Measurements from ENCODE around the gene PRR15L. TPM values are rescaled to one million over a fixed set of nuclear protein-coding genes. Genes with fewer than 3 reads are reported as not detected.

Gene PRR15L
- total RNA-seq, 1 donor from 2014 or later = 47.4 TPM

DNA sequence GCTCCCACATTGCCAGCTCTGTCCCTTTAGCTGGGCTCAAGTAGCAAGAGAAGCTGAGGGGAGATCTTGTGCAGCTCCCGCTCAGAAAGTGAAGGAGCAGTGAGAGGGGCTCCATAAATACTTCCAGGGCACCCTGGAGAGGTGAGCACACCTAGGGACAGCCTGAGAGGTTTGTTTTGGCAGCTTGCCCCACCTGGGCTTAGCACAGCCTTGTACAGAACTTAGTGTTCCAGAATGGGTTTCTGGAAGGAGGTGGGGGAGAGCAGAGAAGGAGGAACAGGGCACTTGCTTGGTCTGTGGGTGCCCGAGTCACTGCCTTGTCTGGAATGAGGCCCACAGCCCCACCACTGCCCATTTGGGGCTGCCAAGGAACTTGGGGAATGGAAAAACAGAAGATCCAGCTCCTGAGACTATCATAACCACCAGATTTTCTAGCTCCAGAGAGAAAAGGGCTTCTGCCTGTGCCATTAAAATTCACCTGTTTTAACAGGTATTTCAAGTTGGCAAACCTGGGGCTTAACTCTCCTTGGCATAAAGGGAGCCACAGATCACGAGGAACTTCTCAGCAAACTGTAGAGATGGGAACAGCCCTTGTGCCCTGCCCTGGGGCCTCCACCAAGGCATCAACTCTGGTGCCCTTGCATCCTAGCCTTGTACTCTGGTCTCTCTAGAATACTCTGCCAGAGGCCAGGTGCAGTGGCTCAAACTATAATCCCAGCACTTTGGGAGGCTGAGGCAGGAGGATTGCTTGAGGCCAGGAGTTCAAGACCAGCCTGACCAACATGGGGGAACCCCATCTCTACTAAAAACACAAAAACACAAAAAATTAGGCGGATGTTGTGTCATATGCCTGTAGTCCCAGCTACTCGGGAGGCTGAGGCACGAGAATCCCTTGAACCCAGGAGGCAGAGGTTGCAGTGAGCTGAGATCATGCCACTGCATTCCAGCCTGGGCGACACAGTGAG is 1.9 kb downstream of the PRR15L start:
- Histone ChIP-seq H3K27ac (peak overlapping the region; percentile 88), H3K9me3 (no peaks in the 10 kb centered on the region), H3K4me3 (peak overlapping the region; percentile 50), H3K4me1 (peaks cover 11% of the 10 kb centered on the region), H3K36me3 (no peaks in the 10 kb centered on the region), H3K27me3 (no peaks in the 10 kb centered on the region)
- TF ChIP-seq, protein P1, sequence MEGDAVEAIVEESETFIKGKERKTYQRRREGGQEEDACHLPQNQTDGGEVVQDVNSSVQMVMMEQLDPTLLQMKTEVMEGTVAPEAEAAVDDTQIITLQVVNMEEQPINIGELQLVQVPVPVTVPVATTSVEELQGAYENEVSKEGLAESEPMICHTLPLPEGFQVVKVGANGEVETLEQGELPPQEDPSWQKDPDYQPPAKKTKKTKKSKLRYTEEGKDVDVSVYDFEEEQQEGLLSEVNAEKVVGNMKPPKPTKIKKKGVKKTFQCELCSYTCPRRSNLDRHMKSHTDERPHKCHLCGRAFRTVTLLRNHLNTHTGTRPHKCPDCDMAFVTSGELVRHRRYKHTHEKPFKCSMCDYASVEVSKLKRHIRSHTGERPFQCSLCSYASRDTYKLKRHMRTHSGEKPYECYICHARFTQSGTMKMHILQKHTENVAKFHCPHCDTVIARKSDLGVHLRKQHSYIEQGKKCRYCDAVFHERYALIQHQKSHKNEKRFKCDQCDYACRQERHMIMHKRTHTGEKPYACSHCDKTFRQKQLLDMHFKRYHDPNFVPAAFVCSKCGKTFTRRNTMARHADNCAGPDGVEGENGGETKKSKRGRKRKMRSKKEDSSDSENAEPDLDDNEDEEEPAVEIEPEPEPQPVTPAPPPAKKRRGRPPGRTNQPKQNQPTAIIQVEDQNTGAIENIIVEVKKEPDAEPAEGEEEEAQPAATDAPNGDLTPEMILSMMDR (IDR thresholded peaks at IDR 0.05) = no peak
- DNase-seq (peak; percentile 94), ATAC-seq (peak; percentile 76)
- intact Hi-C loops (cut with DNase I) = no loop called here

DNA sequence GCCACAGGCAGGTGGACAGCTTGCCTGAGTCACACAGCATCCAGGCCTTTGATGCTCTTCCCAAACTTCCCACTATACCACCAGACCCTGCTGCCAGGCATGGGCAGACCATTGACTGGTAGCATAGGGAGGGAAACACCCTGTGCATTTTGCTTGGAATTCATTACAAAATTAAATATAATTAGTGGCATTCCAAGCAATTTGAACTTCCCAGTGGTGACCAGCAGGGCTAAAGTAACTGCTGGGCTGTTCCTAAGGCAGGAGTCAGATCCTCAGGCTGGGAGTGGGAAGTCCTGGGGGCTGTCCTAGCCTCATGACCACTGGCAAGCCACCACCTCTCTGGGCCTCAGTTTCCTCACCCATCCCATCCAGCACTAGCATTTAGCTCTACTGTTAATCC is 3.8 kb downstream of the PRR15L start:
- H3K4me3 ChIP-seq = peak overlapping the region; percentile 5
- no peaks in the 10 kb centered on the region for H3K36me3 ChIP-seq
- peaks cover 23% of the 10 kb centered on the region for H3K4me1 ChIP-seq
- H3K27ac ChIP-seq = peak overlapping the region; percentile 70
- no peaks in the 10 kb centered on the region for H3K27me3 ChIP-seq
- DNase-seq = no peak
- no peak for ATAC-seq
- no peaks in the 10 kb centered on the region for H3K9me3 ChIP-seq
- TF ChIP-seq, protein P1 (IDR thresholded peaks at IDR 0.05) = no peak
- intact Hi-C loops (cut with DNase I) = no loop called here

DNA sequence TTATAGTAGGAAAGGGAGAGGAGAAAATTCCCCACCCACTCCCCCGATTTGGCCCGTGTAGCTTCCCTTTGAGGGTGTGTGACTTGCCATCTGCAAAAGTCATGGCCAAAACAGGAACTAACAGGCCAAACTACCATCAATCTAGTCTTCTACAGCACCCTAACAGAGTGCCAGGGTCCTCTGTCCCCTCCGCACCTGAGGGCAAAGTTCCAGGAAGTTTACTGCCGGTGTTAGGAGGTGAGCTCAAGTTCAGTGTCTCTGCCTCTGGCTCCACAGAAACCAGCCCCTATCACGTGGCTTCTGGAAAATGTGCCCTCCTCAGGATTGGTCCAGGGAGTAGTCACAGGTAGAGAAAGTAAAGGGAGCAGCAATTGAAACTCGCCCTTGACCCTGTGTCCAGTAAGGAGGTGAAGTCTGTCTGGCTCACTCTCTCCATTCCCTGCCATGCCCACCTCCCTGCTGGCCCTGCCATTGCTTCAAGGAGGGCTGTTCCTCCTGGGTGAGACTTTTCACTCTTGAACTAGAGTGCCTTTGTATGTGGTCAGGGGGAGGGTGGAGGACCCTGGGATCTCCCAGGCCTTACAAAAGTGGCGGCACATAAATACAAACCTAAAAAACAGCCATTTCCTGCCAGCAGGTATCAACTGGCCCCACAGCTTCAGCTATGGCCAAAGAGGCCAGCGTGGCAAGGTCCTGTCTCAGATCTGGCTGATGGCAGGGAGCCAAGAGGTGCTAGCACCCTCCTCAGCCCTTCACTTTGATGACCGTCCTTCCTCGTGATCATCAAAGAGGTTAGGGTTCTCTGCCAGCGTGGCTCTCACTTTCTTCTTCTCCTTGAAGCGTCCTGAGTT is 5.3 kb downstream of the PRR15L start:
- TF ChIP-seq, protein P1 (IDR thresholded peaks at IDR 0.05) = no peak
- ATAC-seq (peak; percentile 23), DNase-seq (no peak)
- Histone ChIP-seq H3K4me3 (no peak overlapping the region), H3K4me1 (peaks cover 27% of the 10 kb centered on the region), H3K9me3 (no peaks in the 10 kb centered on the region), H3K27ac (peak overlapping the region; percentile 70), H3K36me3 (no peaks in the 10 kb centered on the region), H3K27me3 (no peaks in the 10 kb centered on the region)
- intact Hi-C loops (cut with DNase I) = no loop called here

DNA sequence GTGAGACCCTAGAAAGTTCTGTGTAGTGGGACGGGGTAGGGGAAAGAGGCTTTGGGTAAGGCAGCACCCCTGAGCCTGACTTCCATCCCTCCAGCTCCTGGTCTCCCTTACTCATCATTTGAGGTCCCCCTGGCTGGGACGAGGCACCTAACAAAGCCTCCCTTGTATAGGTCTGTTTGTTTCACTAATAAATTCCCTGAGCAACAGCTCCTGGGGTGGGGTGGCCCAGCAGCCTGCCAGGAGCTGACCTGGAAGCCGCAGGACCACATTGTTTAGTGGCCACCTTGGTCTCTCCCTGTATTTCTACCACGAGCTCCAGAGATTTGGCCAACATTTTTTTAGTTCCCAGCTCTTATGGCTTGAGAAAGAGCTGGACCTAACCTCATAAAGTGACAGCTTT is 7.2 kb downstream of the PRR15L start:
- Histone ChIP-seq H3K4me3 (peak overlapping the region; percentile 40), H3K9me3 (no peaks in the 10 kb centered on the region), H3K27me3 (no peaks in the 10 kb centered on the region), H3K4me1 (peaks cover 32% of the 10 kb centered on the region), H3K27ac (peak overlapping the region; percentile 81), H3K36me3 (no peaks in the 10 kb centered on the region)
- TF ChIP-seq, protein P1 (IDR thresholded peaks at IDR 0.05) = no peak
- intact Hi-C loops (cut with DNase I) = no loop called here
- no peak for DNase-seq
- no peak for ATAC-seq

DNA sequence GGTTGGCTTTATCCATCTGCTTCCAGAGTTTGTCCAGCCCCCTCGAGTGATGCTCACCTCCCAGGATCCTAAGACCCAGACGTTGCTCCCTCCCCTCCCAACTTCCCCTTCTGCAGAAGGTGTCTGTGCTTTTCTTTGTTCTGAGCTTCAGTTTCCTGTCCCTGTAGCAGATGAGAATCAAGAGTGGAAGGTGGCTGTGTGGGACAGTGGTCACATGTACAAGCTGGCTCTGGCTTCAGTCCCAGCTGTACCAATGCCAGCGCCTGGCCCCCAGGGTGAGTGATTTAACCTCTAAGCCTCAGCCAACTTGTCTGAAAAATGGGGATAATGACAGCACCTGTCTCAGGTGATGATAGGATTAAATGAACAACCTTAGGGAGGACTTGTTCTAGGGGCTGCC is 7.7 kb downstream of the PRR15L start:
- intact Hi-C loops (cut with DNase I) = no loop called here
- TF ChIP-seq, protein P1 (IDR thresholded peaks at IDR 0.05) = no peak
- Histone ChIP-seq H3K4me1 (peaks cover 32% of the 10 kb centered on the region), H3K27me3 (no peaks in the 10 kb centered on the region), H3K4me3 (peak overlapping the region; percentile 40), H3K9me3 (no peaks in the 10 kb centered on the region), H3K36me3 (no peaks in the 10 kb centered on the region), H3K27ac (peak overlapping the region; percentile 81)
- ATAC-seq (peak; percentile 1), DNase-seq (no peak)
